Choroid plexus epithelial cell (primary cell): Measurements from ENCODE around the gene CACNA1E.

Source experiments
- DNase-seq: peaks from one replicate; pipeline ENCODE4 v3.0.0-alpha.2; 2010; ENCODE audit warnings: low read depth
- H3K4me3 ChIP-seq: 2 replicates; pipeline ENCODE4 v1.5.1; 2011; ENCODE audit warnings: low read depth, mild to moderate bottlenecking, control low read depth, low read length, moderate library complexity
- CTCF ChIP-seq: conservative IDR thresholded peaks from 2 replicates; pipeline ENCODE4 v1.5.1; 2011; ENCODE audit warnings: low read depth, mild to moderate bottlenecking, control low read depth, inconsistent platforms, low read length, moderate library complexity

Gene CACNA1E

GRCh38 chr1:181737056-181737455, 253.7 kb downstream of the CACNA1E start:
- no peak overlapping the region for H3K4me3 ChIP-seq
- DNase-seq = no peak
- TF ChIP-seq CTCF = no peak

- H3K4me3 ChIP-seq = no peak overlapping the region
- no peak for TF ChIP-seq CTCF
- no peak for DNase-seq
These were observed 255.9 kb downstream of the CACNA1E start for GRCh38 chr1:181739214-181739613.

- TF ChIP-seq CTCF = no peak
- H3K4me3 ChIP-seq = no peak overlapping the region
- no peak for DNase-seq
These were observed 259.1 kb downstream of the CACNA1E start for GRCh38 chr1:181742426-181742825.

GRCh38 chr1:181743878-181744312, 260.6 kb downstream of the CACNA1E start:
- no peak for TF ChIP-seq CTCF
- H3K4me3 ChIP-seq = no peak overlapping the region
- DNase-seq = no peak

GRCh38 chr1:181746224-181746623, 262.9 kb downstream of the CACNA1E start:
- no peak overlapping the region for H3K4me3 ChIP-seq
- no peak for DNase-seq
- TF ChIP-seq CTCF = no peak

GRCh38 chr1:181748013-181748412, 264.7 kb downstream of the CACNA1E start:
- no peak for DNase-seq
- H3K4me3 ChIP-seq = no peak overlapping the region
- no peak for TF ChIP-seq CTCF

- no peak for TF ChIP-seq CTCF
- no peak for DNase-seq
- no peak overlapping the region for H3K4me3 ChIP-seq
These were observed 270.8 kb downstream of the CACNA1E start for GRCh38 chr1:181754103-181754502.
